ENCODE data around the gene VSIR.

The VSIR gene

GRCh38 chr10:71746344-71747037, 26.8 kb downstream of the VSIR start:
- DNase-seq: no peak

- no peak for DNase-seq
These were observed 27.6 kb downstream of the VSIR start for GRCh38 chr10:71745664-71746250.

GRCh38 chr10:71744897-71745663, 28.2 kb downstream of the VSIR start:
- no peak for DNase-seq

GRCh38 chr10:71743866-71744265, 29.5 kb downstream of the VSIR start:
- DNase-seq: no peak

- DNase-seq: no peak
These were observed 30.1 kb downstream of the VSIR start for GRCh38 chr10:71743089-71743838.

- DNase-seq: no peak
These were observed 30.8 kb downstream of the VSIR start for GRCh38 chr10:71742301-71743088.

GRCh38 chr10:71741671-71742070, 31.6 kb downstream of the VSIR start:
- no peak for DNase-seq

GRCh38 chr10:71741029-71741428, 32.3 kb downstream of the VSIR start:
- no peak for DNase-seq

- DNase-seq: no peak
These were observed 33.2 kb downstream of the VSIR start for GRCh38 chr10:71740069-71740653.

- no peak for DNase-seq
These were observed 33.9 kb downstream of the VSIR start for GRCh38 chr10:71739358-71739900.

- no peak for DNase-seq
These were observed 35.5 kb downstream of the VSIR start for GRCh38 chr10:71737834-71738197.

- no peak for DNase-seq
These were observed 36.1 kb downstream of the VSIR start for GRCh38 chr10:71737001-71737833.

GRCh38 chr10:71736570-71736952, 36.8 kb downstream of the VSIR start:
- no peak for DNase-seq

GRCh38 chr10:71735709-71736569, 37.4 kb downstream of the VSIR start:
- DNase-seq: no peak

GRCh38 chr10:71734797-71735196, 38.5 kb downstream of the VSIR start:
- no peak for DNase-seq

GRCh38 chr10:71731791-71732190, 41.5 kb downstream of the VSIR start:
- DNase-seq: no peak

- peak; percentile 24 for DNase-seq
These were observed 44.1 kb downstream of the VSIR start for GRCh38 chr10:71729161-71729636.

GRCh38 chr10:71727738-71728737, 45.3 kb downstream of the VSIR start:
- DNase-seq: no peak
